GM23338 (cell line): ENCODE results near the gene PRTN3. TPM values are rescaled to one million over a fixed set of nuclear protein-coding genes. Genes with fewer than 3 reads are reported as not detected.

ENCODE experiments used
- ATAC-seq: fragments of 200-7000 bp; cut with Tn5 transposase; 3 replicates; pipeline ENCODE4 v1.9.1; 2020
- DNase-seq: peaks from one replicate; pipeline ENCODE4 v3.0.0-alpha.2; 2015; ENCODE audit warnings: low spot score
- H2AFZ ChIP-seq: fragments of 200-600 bp; sonication (generic); 2 replicates; pipeline ENCODE4 v1.8.0; 2016; ENCODE audit warnings: antibody characterized with exemption, mild to moderate bottlenecking, moderate library complexity
- H3F3A ChIP-seq: fragments of 200-600 bp; sonication (generic); replicated peaks from 2 replicates; pipeline ENCODE4 v1.8.0; 2017; ENCODE audit warnings: antibody characterized with exemption, mixed run types, low read depth
- H3K27ac ChIP-seq: fragments of 200-600 bp; sonication (generic); 2 replicates; pipeline ENCODE4 v1.6.1; 2016; ENCODE audit warnings: low read depth
- H3K27me3 ChIP-seq: fragments of 200-600 bp; sonication (generic); 2 replicates; pipeline ENCODE4 v1.8.0; 2016; ENCODE audit warnings: mild to moderate bottlenecking, mixed run types, moderate library complexity; ENCODE audit not compliant: insufficient read depth
- H3K36me3 ChIP-seq: fragments of 200-600 bp; sonication (generic); 2 replicates; pipeline ENCODE4 v1.8.0; 2016; ENCODE audit warnings: mild to moderate bottlenecking; ENCODE audit not compliant: insufficient read depth
- H3K4me1 ChIP-seq: fragments of 200-600 bp; sonication (generic); 2 replicates; pipeline ENCODE4 v1.8.0; 2016; ENCODE audit warnings: mild to moderate bottlenecking, moderate library complexity; ENCODE audit not compliant: insufficient read depth
- H3K4me2 ChIP-seq: fragments of 200-600 bp; sonication (generic); 2 replicates; pipeline ENCODE4 v1.7.1; 2017; ENCODE audit warnings: mixed run types
- H3K4me3 ChIP-seq: fragments of 200-600 bp; sonication (generic); 2 replicates; pipeline ENCODE4 v1.6.1; 2016; ENCODE audit warnings: mixed run types
- H3K79me2 ChIP-seq: fragments of 200-600 bp; sonication (generic); replicated peaks from 2 replicates; pipeline ENCODE4 v1.8.0; 2017; ENCODE audit warnings: mild to moderate bottlenecking; ENCODE audit not compliant: insufficient read depth
- H3K9me2 ChIP-seq: fragments of 200-600 bp; sonication (generic); 2 replicates; pipeline ENCODE4 v1.8.0; 2017; ENCODE audit not compliant: insufficient read depth
- H4K20me1 ChIP-seq: fragments of 200-600 bp; sonication (generic); replicated peaks from 2 replicates; pipeline ENCODE4 v1.8.0; 2017; ENCODE audit warnings: mild to moderate bottlenecking; ENCODE audit not compliant: insufficient read depth
- H3K27ac Mint-ChIP-seq: 2 replicates; pipeline ENCODE4 v1.8.0; 2020; ENCODE audit warnings: inconsistent platforms, mild to moderate bottlenecking, moderate library complexity, mixed read lengths
- H3K27me3 Mint-ChIP-seq: 3 replicates; pipeline ENCODE4 v1.8.0; 2022; ENCODE audit warnings: low read depth, mild to moderate bottlenecking, moderate library complexity, mixed read lengths, inconsistent platforms; ENCODE audit not compliant: insufficient read depth, poor library complexity
- H3K36me3 Mint-ChIP-seq: 3 replicates; pipeline ENCODE4 v1.8.0; 2021; ENCODE audit warnings: low read depth, mild to moderate bottlenecking, inconsistent platforms, moderate library complexity, mixed read lengths
- H3K4me1 Mint-ChIP-seq: 3 replicates; pipeline ENCODE4 v1.8.0; 2020; ENCODE audit warnings: mild to moderate bottlenecking, inconsistent platforms, mixed read lengths
- H3K4me3 Mint-ChIP-seq: 3 replicates; pipeline ENCODE4 v1.8.0; 2021; ENCODE audit warnings: moderate library complexity, mild to moderate bottlenecking, inconsistent platforms, mixed read lengths
- H3K9me3 Mint-ChIP-seq: 3 replicates; pipeline ENCODE4 v1.8.0; 2020; ENCODE audit warnings: moderate library complexity, mild to moderate bottlenecking, inconsistent platforms, mixed read lengths
- CREB1 ChIP-seq: fragments of 250-450 bp; sonication (Bioruptor Pico); IDR thresholded peaks from 2 replicates; pipeline ENCODE4 v1.5.0; 2020; ENCODE audit warnings: low read depth, mild to moderate bottlenecking, moderate library complexity
- ETS1 ChIP-seq: IDR thresholded peaks from 2 replicates; pipeline ENCODE4 v1.6.1; 2016; ENCODE audit warnings: antibody characterized with exemption
- EZH2phosphoT487 ChIP-seq: fragments of 200-600 bp; sonication (generic); IDR thresholded peaks from one replicate; pipeline ENCODE4 v1.8.1; 2018; ENCODE audit warnings: antibody characterized with exemption; ENCODE audit not compliant: unreplicated experiment
- JUNB ChIP-seq: IDR thresholded peaks from one replicate; pipeline ENCODE4 v1.6.1; 2016; ENCODE audit warnings: antibody characterized with exemption; ENCODE audit not compliant: unreplicated experiment
- NANOG ChIP-seq: IDR thresholded peaks from 2 replicates; pipeline ENCODE4 v1.6.1; 2016; ENCODE audit warnings: antibody characterized with exemption, borderline replicate concordance
- POLR2AphosphoS5 ChIP-seq: IDR thresholded peaks from 2 replicates; pipeline ENCODE4 v1.6.1; 2016; ENCODE audit warnings: antibody characterized with exemption, low read depth
- REST ChIP-seq: IDR thresholded peaks from one replicate; pipeline ENCODE4 v1.6.1; 2018; ENCODE audit warnings: antibody characterized with exemption; ENCODE audit not compliant: unreplicated experiment
- ZNF462 ChIP-seq: fragments of 250-450 bp; sonication (Bioruptor Pico); IDR thresholded peaks from 2 replicates; pipeline ENCODE4 v1.5.0; 2020; ENCODE audit warnings: mild to moderate bottlenecking, moderate library complexity
- polyA plus RNA-seq: library from polyadenylated mRNA; unstranded; fragments of >200 nt; fragmentation: Nextera tagmentation; extraction: Ambion mirVana; gene quantifications from 2 replicates; pipeline ENCODE4 v1.2.1, GENCODE V29; 2016
- total RNA-seq: library from RNA; depleted of rRNA; stranded (reverse); fragments of >200 nt; shearing (Covaris generic); gene quantifications from 2 replicates; pipeline ENCODE4 v1.2.3, GENCODE V29; 2014

The PRTN3 gene
- total and polyA plus RNA-seq, 2 experiments from 2014 or later, result 0.21 to 0.68 TPM

GRCh38 chr19:863315-863620 is 22.5 kb downstream of the PRTN3 start:
- Histone ChIP-seq H3K4me3 (peak overlapping the region; percentile 56), H3K4me2 (peak overlapping the region; percentile 79), H3K36me3 (no peaks in the 10 kb centered on the region), H3K27me3 (peaks cover 28% of the 10 kb centered on the region), H3K27ac (no peak overlapping the region), H3K79me2 (no peaks in the 10 kb centered on the region), H3K4me1 (no peaks in the 10 kb centered on the region), H3F3A (peaks cover 20% of the 10 kb centered on the region), H3K9me2 (no peaks in the 10 kb centered on the region), H2AFZ (no peak overlapping the region), H4K20me1 (peaks cover 9% of the 10 kb centered on the region; the same call in 1 of the 2 replicates)
- DNase-seq (no peak), ATAC-seq (no peak)
- H3K9me3 Mint-ChIP-seq, result no peaks in the 10 kb centered on the region; the same call in 2 of the 3 replicates
- peaks cover 27% of the 10 kb centered on the region for H3K27me3 Mint-ChIP-seq
- peaks cover 7% of the 10 kb centered on the region for H3K36me3 Mint-ChIP-seq
- no peak overlapping the region for H3K4me3 Mint-ChIP-seq
- peaks cover 5% of the 10 kb centered on the region for H3K4me1 Mint-ChIP-seq
- H3K27ac Mint-ChIP-seq, result no peak overlapping the region
- TF ChIP-seq ETS1 (no peak), EZH2phosphoT487 (no peak), POLR2AphosphoS5 (no peak), ZNF462 (CRISPR knock-in tag) (no peak), REST (no peak), CREB1 (CRISPR knock-in tag) (no peak), JUNB (no peak), NANOG (no peak)
